Glutamatergic neuron (in vitro differentiated cells): ENCODE data around the gene CDH9. TPM values are rescaled to one million over a fixed set of nuclear protein-coding genes. Genes with fewer than 3 reads are reported as not detected.

Source experiments
- DNase-seq: peaks from one replicate; pipeline ENCODE4 v3.0.0; 2022
- H3K27ac Mint-ChIP-seq: one replicate; pipeline ENCODE4 v1.8.0; 2020; ENCODE audit warnings: mild to moderate bottlenecking, mixed read lengths, inconsistent platforms; ENCODE audit not compliant: unreplicated experiment
- H3K27me3 Mint-ChIP-seq: one replicate; pipeline ENCODE4 v1.8.0; 2020; ENCODE audit warnings: mild to moderate bottlenecking, moderate library complexity, mixed read lengths, inconsistent platforms; ENCODE audit not compliant: unreplicated experiment
- H3K36me3 Mint-ChIP-seq: one replicate; pipeline ENCODE4 v1.8.0; 2020; ENCODE audit warnings: mild to moderate bottlenecking, mixed read lengths, inconsistent platforms; ENCODE audit not compliant: unreplicated experiment
- H3K4me1 Mint-ChIP-seq: one replicate; pipeline ENCODE4 v1.8.0; 2020; ENCODE audit warnings: mild to moderate bottlenecking, low read depth, mixed read lengths, inconsistent platforms; ENCODE audit not compliant: unreplicated experiment
- H3K4me3 Mint-ChIP-seq: one replicate; pipeline ENCODE4 v1.8.0; 2020; ENCODE audit warnings: mild to moderate bottlenecking, mixed read lengths, inconsistent platforms; ENCODE audit not compliant: unreplicated experiment
- H3K9me3 Mint-ChIP-seq: one replicate; pipeline ENCODE4 v1.8.0; 2020; ENCODE audit warnings: mild to moderate bottlenecking, moderate library complexity, mixed read lengths, inconsistent platforms; ENCODE audit not compliant: unreplicated experiment
- CTCF ChIP-seq: fragments of 200-600 bp; sonication (generic); IDR thresholded peaks from one replicate; pipeline ENCODE4 v1.5.0; 2021; ENCODE audit not compliant: partially characterized antibody, unreplicated experiment
- total RNA-seq: library from RNA; stranded (reverse); fragmentation: NEBNext Ultra II Directional; extraction: Animal tissue kit (Norgen Biotek cat#: 25700); gene quantifications from one replicate; pipeline ENCODE4 v1.2.1, GENCODE V29; 2021; ENCODE audit not compliant: unreplicated experiment

The CDH9 gene
- total RNA-seq, 1 donor from 2014 or later = 3.6 TPM

DNA sequence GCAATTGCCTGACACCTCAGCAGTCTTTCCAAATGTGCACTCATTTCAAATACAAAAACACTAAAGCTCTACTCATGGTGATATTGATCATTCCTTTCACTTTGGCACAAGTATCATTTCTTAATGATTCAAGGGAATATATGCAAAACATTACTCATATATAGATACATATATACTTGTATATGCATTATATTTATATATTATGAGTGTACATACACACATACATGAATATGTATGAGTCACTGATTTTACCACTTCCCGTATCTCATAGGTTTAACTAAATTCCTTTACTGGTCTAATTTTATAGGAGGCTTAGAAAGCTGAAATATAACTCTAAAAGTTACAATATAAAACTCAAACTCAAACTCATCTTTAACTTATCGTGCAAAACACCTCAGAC lies 156.5 kb downstream of the CDH9 start:
- no peaks in the 10 kb centered on the region for H3K36me3 Mint-ChIP-seq
- no peaks in the 10 kb centered on the region for H3K27me3 Mint-ChIP-seq
- H3K4me3 Mint-ChIP-seq = no peak overlapping the region
- no peak for DNase-seq
- H3K4me1 Mint-ChIP-seq = peaks cover 5% of the 10 kb centered on the region
- TF ChIP-seq CTCF = no peak
- H3K9me3 Mint-ChIP-seq = no peaks in the 10 kb centered on the region
- no peak overlapping the region for H3K27ac Mint-ChIP-seq

DNA sequence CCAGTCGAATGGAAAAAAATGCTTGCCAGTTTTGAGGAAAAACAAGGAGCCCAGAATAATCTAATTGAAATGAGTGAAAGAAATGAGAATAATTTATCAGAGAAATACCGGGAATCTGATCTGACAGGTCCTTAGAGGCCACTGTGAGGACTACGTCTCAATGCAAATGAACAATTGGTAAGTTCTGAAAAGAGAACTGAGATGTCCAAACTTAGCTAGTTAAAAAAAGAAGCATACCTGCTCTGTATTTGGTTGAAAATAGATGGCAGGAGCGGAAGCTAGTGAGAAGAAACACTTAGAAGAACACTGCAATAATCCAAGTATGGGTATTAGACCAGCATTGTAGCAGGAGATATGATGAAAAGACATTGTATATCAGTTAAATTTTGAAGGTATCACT lies 161.2 kb downstream of the CDH9 start:
- no peak for TF ChIP-seq CTCF
- no peak overlapping the region for H3K4me3 Mint-ChIP-seq
- H3K4me1 Mint-ChIP-seq = peaks cover 8% of the 10 kb centered on the region
- no peak overlapping the region for H3K27ac Mint-ChIP-seq
- no peaks in the 10 kb centered on the region for H3K27me3 Mint-ChIP-seq
- no peaks in the 10 kb centered on the region for H3K9me3 Mint-ChIP-seq
- no peak for DNase-seq
- no peaks in the 10 kb centered on the region for H3K36me3 Mint-ChIP-seq

DNA sequence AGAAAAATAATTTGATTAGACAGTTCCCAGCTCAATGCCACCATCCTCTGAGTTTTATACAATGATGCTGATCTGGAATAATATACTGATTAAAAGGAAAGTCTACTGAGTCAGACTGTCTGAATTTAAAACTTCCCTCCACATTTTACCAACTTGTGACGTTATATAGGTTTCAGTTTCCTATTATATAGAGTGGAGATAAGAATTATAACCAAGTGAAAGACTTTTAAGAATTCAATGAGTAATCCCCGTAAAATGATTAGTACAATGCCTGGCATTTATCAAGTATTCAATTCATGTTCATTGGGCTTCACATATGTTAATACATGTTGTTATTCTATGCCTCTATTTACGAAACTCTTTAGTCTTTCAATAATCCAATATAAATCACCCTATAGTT lies 166.0 kb downstream of the CDH9 start:
- no peak for DNase-seq
- Mint-ChIP-seq H3K27ac (no peak overlapping the region), H3K4me1 (peaks cover 11% of the 10 kb centered on the region), H3K27me3 (no peaks in the 10 kb centered on the region), H3K9me3 (no peaks in the 10 kb centered on the region), H3K4me3 (no peak overlapping the region), H3K36me3 (no peaks in the 10 kb centered on the region)
- no peak for TF ChIP-seq CTCF

- Mint-ChIP-seq H3K36me3 (no peaks in the 10 kb centered on the region), H3K27ac (no peak overlapping the region), H3K27me3 (no peaks in the 10 kb centered on the region), H3K4me1 (peaks cover 11% of the 10 kb centered on the region), H3K4me3 (no peak overlapping the region), H3K9me3 (no peaks in the 10 kb centered on the region)
- no peak for TF ChIP-seq CTCF
- DNase-seq = no peak
Measured at GRCh38 chr5:26869781-26870180, 168.6 kb downstream of the CDH9 start.

GRCh38 chr5:26868504-26868903 lies 169.9 kb downstream of the CDH9 start:
- H3K27me3 Mint-ChIP-seq = no peaks in the 10 kb centered on the region
- peaks cover 9% of the 10 kb centered on the region for H3K4me1 Mint-ChIP-seq
- no peak for TF ChIP-seq CTCF
- H3K4me3 Mint-ChIP-seq = no peak overlapping the region
- DNase-seq = no peak
- no peak overlapping the region for H3K27ac Mint-ChIP-seq
- no peaks in the 10 kb centered on the region for H3K9me3 Mint-ChIP-seq
- H3K36me3 Mint-ChIP-seq = no peaks in the 10 kb centered on the region
